ENCODE data around the gene UBE2K.
A peak's percentile ranks its signal among the peaks of the same experiment; 100 is the strongest.
"Not testable (repeated sequence)": the region's sequence is repeated elsewhere in the genome, so short reads cannot be mapped to it uniquely, and the experiment has no call there.

Gene UBE2K, protein sequence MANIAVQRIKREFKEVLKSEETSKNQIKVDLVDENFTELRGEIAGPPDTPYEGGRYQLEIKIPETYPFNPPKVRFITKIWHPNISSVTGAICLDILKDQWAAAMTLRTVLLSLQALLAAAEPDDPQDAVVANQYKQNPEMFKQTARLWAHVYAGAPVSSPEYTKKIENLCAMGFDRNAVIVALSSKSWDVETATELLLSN

GRCh38 chr4:39697740-39698423 is at the start of gene UBE2K:
UBE2K (plus strand) TSS chr4:39698136; CDS start chr4:39698328, 192 bp downstream.
- peak; percentile 99 for DNase-seq (ENCODE audit: low spot score)

GRCh38 chr4:39648213-39648612 is 49.7 kb upstream of the UBE2K start:
- DNase-seq (ENCODE audit: low spot score): no peak

DNA sequence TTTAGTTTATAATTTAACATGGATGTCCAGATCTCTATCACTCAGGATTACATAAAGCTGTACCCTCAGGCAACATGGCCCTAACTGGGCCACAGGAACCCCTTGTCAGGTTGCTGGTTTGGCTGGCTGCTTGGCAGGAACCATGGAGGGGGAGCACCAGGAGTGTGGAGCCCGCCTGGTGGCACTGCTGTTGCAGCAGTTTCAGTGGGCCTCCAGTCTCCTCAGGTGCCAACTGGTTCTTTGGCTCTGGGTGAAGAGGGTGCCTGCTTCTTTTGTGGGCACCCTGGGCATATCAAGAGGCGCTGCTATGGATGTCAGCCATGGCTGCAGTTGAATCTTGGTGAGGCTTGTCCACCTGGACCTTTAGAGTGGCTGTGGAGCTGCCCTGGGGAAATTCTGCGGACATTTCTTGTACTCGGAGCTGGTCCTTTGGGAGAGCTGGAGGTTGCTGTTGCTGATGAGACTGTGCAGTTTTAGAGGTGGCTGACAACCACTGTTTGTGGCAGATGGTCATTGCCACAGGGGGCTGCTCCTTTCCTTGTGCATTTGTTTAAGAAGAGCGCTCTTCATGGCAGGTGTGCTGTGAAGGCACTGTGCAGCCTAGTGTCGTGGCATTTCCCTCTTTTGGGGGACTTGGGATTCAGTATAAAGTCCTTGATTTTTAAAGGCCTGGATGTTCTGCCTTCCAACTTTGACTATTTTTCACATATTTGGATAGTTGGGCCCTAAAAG is 48.9 kb upstream of the UBE2K start:
- DNase-seq (ENCODE audit: low spot score): no peak

DNA sequence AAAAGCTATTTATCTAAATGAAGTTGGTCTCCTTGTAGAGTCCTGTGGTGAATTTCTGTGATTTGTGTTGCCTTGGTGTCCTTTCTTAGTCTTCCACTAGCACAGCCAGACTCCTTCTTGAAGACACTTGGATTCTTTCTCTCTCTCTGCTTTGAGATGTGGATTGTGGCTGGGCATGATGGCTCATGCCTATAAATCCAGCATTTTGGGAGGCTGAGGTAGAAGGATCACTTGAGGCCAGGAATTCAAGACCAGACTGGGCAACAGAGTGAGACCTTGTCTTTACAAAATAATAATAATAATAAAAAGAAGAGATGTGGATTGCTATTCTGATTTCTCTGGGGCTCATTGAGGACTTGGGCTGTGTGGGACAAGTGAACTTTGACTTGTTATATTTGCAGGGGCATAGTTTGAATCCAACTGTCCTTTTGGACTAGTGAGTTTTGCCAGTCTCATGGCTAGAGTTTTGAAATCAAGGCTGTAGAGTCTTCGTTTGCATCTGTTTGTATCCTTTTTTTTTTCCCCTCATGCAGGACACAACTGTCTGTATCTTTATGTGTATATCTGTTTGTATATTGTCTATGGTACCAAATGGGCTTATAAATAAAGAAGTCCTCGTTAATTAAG is 48.2 kb upstream of the UBE2K start:
- DNase-seq (ENCODE audit: low spot score): no peak

DNA sequence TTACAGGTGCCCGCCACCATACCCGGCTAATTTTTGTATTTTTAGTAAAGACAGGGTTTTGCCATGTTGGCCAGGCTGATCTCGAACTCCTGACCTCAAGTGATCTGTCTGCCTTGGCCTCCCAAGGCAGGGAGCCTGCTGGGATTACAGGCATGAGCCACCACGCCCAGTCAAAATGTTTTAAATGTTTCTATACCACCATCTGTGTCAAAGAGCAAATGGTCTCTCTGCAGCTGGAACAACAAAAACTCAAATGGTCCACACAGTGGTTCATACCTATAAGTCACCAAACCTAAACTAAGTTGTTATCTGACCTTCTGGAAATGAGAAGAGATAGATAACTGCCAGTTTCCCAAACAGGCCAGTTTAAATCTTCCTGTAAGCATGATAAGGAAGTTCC is 46.4 kb upstream of the UBE2K start:
- DNase-seq (ENCODE audit: low spot score): not testable (repeated sequence)

DNA sequence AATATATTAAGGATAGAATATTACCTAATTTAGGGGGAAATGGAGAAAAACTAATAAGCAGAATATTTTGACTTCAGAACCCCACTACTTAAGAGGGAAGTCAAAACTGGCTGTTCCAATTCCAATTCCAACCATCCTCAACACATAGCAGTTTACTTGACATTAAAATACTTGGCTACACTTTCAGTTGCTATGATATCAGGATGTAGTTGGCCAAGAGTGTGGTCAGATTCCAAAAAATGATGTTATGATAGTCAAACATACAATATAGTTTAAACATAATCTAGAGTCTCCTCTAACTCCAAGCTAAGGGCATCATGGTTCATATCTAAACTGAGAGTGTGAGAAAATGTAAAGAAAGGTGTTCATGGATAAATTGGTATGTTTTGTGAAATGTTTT is 42.7 kb upstream of the UBE2K start:
- no peak for DNase-seq (ENCODE audit: low spot score)

GRCh38 chr4:39655876-39656275 is 42.1 kb upstream of the UBE2K start:
- no peak for DNase-seq (ENCODE audit: low spot score)

- not testable (repeated sequence) for DNase-seq (ENCODE audit: low spot score)
Observed at GRCh38 chr4:39656638-39657037, 41.3 kb upstream of the UBE2K start.

DNA sequence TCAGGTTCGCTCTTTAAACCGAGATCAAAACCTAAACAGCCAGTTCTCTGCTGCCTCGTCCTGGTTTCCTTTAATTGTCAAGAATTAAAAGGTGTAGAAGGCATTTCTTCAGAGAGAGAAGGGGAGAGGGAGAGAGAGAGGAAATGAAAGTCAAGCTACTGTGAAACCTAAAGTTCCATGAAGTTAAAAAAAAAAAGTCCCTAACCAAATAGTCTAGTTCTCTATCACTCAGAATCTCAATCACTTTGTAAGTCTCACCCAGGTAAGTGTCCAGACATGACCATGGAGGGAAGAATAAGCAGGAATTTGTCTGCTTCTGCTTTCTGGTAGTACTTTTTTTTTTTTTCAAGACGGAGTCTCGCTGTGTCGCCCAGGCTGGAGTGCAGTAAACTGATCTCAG is 40.5 kb upstream of the UBE2K start:
- DNase-seq (ENCODE audit: low spot score): no peak

DNA sequence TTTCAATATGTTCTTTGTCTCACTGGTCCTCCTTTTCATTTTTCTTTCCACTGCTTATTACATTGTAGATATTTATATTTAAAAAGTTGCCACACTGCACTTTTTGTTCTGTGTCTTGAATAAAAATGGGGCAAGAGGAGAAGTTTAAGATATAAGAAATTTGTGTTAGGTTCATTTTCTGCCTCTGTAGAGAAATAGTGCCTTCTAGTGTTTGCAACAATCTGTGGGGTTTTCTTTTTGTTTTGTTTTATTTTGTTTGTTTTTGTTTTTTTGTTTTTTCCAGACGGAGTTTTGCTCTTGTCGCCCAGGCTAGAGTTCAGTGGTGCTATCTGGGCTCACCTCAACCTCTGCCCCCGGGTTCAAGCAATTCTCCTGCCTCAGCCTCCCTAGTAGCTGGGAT is 39.2 kb upstream of the UBE2K start:
- DNase-seq (ENCODE audit: low spot score): no peak

GRCh38 chr4:39660045-39660444 is 37.9 kb upstream of the UBE2K start:
- DNase-seq (ENCODE audit: low spot score): no peak

DNA sequence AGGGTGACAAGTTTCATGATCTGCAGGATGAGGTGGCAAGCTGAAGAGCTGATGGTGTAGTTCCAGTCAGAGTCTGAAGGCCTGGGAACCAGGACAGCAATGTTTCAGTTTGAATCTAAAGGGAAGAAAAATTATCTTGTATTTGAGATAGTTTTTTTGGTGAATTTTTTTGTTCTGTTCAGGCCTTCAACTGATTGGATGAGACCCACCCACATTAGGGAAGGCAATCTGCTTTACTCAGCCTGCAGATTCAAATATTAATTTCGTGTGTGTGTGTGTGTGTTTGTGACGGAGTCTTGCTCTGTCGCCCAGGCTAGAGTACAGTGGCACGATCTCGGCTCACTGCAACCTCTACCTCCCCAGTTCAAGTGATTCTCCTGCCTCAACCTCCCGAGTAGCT is 37.2 kb upstream of the UBE2K start:
- no peak for DNase-seq (ENCODE audit: low spot score)

- DNase-seq (ENCODE audit: low spot score): no peak
Observed at GRCh38 chr4:39662683-39663082, 35.3 kb upstream of the UBE2K start.

GRCh38 chr4:39664828-39665731 is 32.9 kb upstream of the UBE2K start:
- peak; percentile 30 for DNase-seq (ENCODE audit: low spot score)

- DNase-seq (ENCODE audit: low spot score): no peak
Observed at GRCh38 chr4:39667706-39668105, 30.2 kb upstream of the UBE2K start.

- no peak for DNase-seq (ENCODE audit: low spot score)
Observed at GRCh38 chr4:39668887-39669286, 29.0 kb upstream of the UBE2K start.

- DNase-seq (ENCODE audit: low spot score): not testable (repeated sequence)
Observed at GRCh38 chr4:39670296-39670695, 27.6 kb upstream of the UBE2K start.

DNA sequence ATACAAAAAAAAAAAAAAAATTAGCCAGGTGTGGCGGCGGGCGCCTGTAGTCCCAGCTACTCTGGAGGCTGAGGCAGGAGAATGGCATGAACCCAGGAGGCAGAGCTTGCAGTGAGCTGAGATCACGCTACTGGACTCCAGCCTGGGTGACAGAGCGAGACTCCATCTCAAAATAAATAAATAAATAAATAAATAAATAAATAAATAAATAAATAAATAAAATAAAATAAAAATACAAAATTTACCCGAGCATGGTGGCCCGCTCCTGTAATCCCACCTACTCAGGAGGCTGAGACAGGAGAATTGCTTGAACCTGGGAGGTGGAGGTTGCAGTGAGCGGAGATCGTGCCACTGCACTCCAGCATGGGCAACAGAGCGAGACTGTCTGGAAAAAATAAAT is 22.3 kb upstream of the UBE2K start:
- DNase-seq (ENCODE audit: low spot score): not testable (repeated sequence)

- DNase-seq (ENCODE audit: low spot score): not testable (repeated sequence)
Observed at GRCh38 chr4:39681003-39681402, 16.9 kb upstream of the UBE2K start.

- no peak for DNase-seq (ENCODE audit: low spot score)
Observed at GRCh38 chr4:39682138-39682537, 15.8 kb upstream of the UBE2K start.

- DNase-seq (ENCODE audit: low spot score): no peak
Observed at GRCh38 chr4:39685990-39686389, 11.9 kb upstream of the UBE2K start.

- no peak for DNase-seq (ENCODE audit: low spot score)
Observed at GRCh38 chr4:39687014-39687413, 10.9 kb upstream of the UBE2K start.

All from AG20443 (cell line).